Measurements from ENCODE around the gene RGS6. TPM values are rescaled to one million over a fixed set of nuclear protein-coding genes. Genes with fewer than 3 reads are reported as not detected.
A peak's percentile ranks its signal among the peaks of the same experiment; 100 is the strongest.

RGS6 gene
- total RNA-seq, 1 donor from 2014 or later = 7.6 TPM

DNA sequence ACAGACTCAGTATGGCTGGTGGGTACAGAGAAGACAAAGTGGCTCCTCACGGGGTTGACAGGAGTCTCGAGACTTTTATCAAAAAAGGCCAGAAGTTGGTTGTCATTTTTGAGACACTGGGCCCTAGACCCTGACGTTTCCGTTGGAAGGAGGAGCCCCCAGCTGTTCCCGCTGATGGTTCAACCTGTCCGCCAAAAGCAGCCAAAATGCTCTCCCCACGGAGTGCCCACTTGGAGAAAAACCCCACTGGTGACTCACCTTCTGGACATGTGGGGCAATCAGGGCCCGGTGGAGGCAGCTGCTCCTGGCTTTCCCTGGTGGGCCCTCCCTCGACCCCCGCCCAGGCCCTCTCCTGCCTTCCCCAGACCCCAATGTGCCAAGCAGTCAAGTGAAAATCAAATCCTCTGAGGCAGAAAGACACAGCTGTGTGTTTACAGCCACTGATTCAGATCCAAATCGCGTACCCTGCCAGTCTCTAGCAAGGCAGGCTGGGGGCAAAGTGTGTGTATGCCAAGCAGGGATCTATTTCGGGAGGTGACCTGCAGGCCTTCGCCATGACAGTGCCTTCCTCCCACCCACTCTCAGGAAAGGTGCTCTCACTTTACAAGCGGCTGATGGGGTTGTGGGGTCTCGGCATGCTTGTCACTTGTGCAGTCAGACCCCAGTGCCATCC is 614.3 kb downstream of the RGS6 start:
- DNase-seq (ENCODE audit: low spot score) = no peak

DNA sequence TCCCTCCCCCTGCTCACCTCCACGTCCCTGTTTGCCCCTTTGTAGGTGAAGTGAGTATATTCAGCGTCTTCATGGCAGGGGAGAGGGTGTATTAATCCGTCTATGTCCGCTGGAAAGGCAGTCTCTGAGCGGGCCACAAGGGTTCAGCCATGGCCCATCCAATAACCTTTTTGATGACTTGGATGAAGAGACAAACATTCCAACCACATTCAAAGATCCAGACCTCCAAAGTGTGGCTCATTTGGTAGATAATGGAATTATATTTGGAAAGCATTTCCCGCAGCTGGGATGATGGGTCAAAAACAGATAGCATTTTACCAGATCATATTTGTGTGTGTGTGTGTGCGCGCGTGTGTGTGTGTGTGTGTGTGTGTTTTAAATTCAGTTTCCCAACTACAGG is 615.8 kb downstream of the RGS6 start:
- no peak for DNase-seq (ENCODE audit: low spot score)

DNA sequence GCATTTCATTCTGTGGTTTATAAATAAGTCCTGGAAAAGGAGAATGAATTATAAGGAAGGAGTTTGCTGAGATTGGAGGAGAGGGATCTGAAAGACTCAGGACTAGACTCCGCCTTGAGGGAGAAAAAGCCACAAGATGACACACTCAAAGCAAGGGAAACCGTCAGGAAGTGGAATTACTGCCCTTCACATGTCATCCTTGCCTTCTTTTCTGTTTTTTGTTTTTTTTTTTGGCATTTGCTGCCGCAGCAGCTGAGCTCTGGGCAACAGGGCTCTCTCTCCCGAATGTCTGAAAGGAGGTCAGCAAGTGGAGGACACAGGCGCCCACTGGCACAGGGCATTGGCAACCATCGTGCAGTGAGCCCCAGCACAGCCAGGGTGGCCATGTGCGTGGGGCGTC is 616.8 kb downstream of the RGS6 start:
- no peak for DNase-seq (ENCODE audit: low spot score)

GRCh38 chr14:72549854-72550253 is 617.6 kb downstream of the RGS6 start:
- DNase-seq (ENCODE audit: low spot score) = peak; percentile 24

- DNase-seq (ENCODE audit: low spot score) = no peak
Observed at GRCh38 chr14:72550513-72550912, 618.3 kb downstream of the RGS6 start.

DNA sequence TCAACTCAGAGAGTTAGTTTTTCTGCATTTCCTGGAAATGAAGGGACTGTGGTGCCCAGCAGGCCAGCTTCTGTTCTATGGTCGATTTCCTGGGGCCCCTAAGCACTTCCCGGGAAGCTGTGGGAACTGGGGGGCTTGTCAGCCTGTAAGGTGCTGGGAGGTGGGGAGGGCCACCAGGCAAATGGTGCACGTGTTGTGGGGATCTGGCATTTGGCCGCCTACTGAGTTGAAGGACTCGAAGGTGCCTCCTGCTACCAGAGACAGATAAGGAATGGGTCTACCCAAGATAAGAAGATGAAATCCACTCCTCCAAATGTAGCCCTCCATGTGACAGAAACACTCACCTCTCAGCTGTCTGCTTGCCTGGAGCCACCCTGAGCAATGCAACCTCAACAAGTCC is 620.0 kb downstream of the RGS6 start:
- no peak for DNase-seq (ENCODE audit: low spot score)

DNA sequence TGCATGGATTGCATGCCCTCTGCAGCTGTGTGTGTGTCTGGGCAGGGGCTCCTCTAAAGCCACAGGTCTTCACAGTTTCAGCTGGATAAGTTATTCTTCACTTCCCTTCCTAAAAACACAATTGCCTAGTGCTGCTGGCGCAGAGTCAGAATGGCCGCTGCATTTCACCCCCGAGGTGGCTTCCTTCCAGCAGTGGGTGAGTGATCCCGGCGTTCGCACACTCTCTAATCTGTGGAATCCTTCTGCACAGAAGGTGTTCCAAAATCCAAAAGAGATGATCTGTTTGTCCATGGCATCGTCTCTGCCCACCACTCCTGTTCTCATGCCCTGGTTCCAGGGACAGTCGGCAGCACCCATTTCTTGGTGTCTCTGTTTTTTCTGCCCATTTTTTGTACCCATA is 620.9 kb downstream of the RGS6 start:
- DNase-seq (ENCODE audit: low spot score) = no peak

DNA sequence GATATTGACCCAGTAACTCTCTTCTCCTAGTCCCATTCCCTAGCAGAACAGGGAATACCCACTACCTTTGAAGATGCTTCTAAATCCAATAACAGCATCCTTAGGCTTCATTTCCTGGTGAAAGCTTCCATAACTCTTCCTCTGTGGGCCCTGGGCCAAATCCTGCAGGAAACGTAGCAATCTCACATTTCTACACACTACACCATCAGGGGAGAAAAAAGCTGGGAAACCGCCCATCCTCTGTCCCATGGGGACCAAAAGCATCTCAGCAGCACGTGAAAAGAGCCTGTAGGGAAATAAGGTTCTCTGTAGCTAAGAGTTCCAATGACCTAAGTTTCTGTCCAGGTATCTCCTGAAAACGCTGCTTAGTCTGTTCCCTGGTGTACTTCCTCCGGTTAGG is 621.4 kb downstream of the RGS6 start:
- DNase-seq (ENCODE audit: low spot score) = no peak

DNA sequence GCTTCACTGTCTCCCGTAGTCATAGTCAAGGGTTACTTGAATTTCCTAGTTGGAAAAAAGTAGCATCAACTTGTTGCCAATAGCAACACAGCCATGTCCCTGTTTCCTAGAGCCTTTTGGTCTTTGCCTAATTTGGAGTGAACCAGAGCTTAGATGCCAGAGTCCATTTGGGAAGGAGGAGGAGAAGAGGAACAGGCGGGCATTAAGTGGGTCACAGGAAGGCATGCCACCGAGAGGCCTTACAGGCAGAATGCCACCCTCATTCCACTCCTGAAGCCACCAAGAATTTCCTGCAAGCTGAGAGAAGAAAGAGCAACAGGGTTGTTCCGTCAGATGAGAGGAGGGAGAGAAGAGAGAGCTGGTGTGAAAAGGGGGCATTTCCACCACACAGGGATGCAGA is 622.2 kb downstream of the RGS6 start:
- DNase-seq (ENCODE audit: low spot score) = no peak

- DNase-seq (ENCODE audit: low spot score) = no peak
Observed at GRCh38 chr14:72554994-72555608, 622.9 kb downstream of the RGS6 start.

GRCh38 chr14:72555609-72556000 is 623.4 kb downstream of the RGS6 start:
- DNase-seq (ENCODE audit: low spot score) = no peak

DNA sequence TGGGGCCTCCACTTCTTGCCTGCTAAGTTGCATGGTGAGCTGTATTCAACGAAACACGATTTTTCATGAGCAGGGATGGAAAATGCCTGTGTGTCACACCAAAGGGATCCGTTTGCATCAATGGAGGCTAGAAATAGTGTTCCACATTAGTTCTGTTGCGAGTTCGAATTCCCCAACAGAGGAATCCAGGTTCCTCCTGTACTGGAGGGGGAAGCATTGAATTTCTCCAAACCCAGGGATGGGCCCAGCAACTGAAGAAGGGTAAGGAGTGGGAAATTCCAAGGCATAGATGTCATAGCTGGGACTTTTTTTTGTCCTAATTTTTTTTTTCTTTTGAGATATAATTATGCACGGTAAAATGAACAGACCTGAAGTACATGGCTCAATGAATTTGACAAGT is 625.4 kb downstream of the RGS6 start:
- no peak for DNase-seq (ENCODE audit: low spot score)

GRCh38 chr14:72558721-72559120 is 626.5 kb downstream of the RGS6 start:
- DNase-seq (ENCODE audit: low spot score) = no peak

DNA sequence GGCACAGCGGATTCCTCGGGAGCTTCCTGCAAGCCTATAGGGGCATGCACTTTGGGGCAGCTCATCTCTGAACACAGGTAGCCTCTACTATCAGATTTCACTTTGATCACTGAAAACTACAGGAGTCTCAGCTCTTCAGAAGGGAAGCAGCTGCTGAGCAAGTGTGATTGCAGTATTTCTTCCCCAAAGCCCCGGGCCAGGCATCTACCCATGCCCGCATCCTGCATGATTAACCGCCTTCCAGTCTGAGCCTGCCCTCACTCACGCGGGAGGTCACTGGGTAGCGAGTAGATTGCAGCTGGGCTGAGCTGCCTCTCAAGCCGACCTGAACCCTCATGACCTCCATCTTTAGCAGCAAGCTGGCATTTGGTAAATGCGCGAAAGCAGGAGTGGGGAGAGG is 627.0 kb downstream of the RGS6 start:
- no peak for DNase-seq (ENCODE audit: low spot score)

DNA sequence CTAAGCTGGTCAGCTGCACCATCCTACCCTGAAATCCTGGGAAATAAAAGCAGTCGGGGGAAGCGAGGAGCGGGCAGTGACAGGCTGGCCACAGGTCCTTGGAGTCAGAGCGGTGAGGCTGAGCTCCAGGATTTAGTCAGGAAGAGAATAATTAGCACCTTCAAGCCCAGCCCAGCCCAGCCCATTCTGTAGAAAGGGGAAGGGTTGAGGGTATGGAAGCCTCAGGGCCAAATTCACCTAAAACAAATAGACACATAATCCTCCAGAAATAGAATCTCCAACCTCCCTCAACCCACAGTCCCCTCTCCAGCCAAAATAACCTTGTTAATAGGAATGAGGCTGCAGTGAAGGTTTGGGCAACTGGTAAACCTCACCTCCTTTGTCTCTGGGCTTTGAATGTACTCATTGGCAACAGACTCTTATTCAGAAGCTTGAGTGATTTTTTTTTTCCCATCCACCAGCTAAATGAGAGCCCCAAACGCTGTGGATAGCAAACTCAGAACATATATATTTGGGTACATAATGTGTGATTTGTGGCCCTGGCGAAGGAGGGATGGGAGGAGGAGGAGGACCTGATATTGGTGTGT is 627.5 kb downstream of the RGS6 start:
- DNase-seq (ENCODE audit: low spot score) = no peak

GRCh38 chr14:72560331-72560730 is 628.1 kb downstream of the RGS6 start:
- no peak for DNase-seq (ENCODE audit: low spot score)

DNA sequence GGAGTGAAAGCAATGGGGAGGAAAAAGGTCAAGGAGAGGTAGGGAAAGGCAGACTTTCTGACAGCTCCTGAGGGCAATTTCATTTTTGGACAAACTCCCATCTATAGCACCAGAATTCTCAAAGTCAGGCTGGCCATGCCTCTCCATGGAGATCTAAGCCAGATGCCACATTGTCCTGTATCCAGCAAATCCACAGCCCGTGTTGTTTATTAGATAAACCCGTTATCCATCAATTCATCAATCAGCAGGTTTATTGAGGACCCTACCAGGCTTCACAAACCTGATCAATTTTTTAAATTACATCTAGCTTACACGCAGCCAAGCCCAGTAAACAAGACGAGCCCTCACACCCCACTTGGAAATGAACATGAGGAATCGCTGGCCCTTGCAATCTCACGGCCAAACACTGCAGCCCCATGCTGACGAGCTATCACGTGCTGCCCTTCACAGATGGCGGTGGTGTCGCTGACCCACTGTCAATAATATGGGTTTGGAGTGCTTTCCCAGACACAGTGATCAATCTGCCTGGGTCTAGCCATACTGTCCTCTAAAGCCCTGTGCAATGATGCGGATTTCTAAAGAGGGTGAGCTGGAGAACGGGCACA is 628.8 kb downstream of the RGS6 start:
- DNase-seq (ENCODE audit: low spot score) = no peak

- no peak for DNase-seq (ENCODE audit: low spot score)
Observed at GRCh38 chr14:72562300-72562699, 630.1 kb downstream of the RGS6 start.

- DNase-seq (ENCODE audit: low spot score) = no peak
Observed at GRCh38 chr14:72563676-72564075, 631.4 kb downstream of the RGS6 start.

DNA sequence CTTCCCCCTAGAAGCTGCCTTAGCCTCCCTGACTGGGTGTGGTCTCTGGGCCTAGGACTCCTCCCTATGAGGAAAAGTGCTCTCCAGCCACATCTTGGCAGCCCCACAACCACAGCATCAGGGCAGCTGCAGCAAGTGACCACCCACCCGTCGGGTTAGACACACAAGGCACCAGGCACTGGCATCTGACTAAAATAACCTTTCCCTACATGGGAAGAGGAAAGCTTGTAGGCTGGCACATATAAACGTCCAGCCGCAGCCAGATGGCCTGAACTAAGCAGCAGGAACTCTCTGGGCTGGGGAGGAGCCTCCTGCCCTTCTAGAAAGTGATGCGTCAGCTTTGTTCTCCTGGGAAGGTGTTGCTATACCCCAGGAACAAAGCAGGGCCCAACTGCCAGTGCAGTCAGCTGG is 632.9 kb downstream of the RGS6 start:
- DNase-seq (ENCODE audit: low spot score) = no peak

- DNase-seq (ENCODE audit: low spot score) = no peak
Observed at GRCh38 chr14:72565917-72566316, 633.7 kb downstream of the RGS6 start.

GRCh38 chr14:72567226-72567625 is 635.0 kb downstream of the RGS6 start:
- no peak for DNase-seq (ENCODE audit: low spot score)
